GM21381 (cell line): ENCODE data around the gene PDE8B.
"Not testable (repeated sequence)": the region's sequence is repeated elsewhere in the genome, so short reads cannot be mapped to it uniquely, and the experiment has no call there.

Source experiments
- ATAC-seq: cut with Tn5 transposase; IDR thresholded peaks from one replicate; pipeline ENCODE4 v1.9.1; 2021; ENCODE audit warnings: mild to moderate bottlenecking, moderate library complexity; ENCODE audit not compliant: unreplicated experiment

Gene PDE8B

DNA sequence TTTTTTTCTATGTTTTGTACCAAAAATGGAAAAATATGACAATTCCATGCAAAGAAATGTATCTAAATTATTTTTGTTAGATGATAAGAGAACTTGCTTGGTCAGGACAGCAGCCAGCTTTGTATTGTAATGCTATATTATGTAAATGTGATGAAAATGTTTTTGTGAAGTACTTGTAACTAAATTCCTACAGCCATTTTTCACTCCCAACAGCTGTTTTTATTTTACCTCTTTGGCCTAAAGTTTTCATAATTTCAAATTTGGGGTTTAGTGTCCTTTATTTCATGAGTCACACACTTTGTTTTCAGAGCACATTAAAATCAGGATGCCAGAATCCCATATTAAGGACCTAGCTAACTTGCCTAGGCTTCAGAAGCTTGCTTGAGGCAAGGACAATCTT is 217.5 kb downstream of the PDE8B start:
- no peak for ATAC-seq

- no peak for ATAC-seq
Measured at GRCh38 chr5:77428526-77428925, 218.0 kb downstream of the PDE8B start.

DNA sequence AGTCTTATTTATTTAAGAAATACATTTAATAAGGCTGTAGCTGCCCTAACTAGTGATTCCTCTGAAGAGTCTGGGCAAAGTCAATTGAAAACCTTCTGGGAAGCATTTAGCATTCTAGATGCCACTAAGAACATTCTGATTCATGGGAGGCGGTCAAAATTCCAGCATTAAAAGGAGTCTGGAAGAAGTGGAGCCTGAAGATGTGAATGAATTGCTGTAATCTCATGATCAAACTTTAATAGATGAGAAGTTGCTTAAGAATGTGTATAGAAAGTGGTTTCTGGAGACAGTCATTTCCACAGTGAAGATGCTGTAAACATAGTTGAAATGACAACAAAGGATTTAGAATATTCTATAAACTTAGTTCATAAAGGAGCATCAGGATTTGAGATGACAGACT is 220.2 kb downstream of the PDE8B start:
- ATAC-seq = no peak

DNA sequence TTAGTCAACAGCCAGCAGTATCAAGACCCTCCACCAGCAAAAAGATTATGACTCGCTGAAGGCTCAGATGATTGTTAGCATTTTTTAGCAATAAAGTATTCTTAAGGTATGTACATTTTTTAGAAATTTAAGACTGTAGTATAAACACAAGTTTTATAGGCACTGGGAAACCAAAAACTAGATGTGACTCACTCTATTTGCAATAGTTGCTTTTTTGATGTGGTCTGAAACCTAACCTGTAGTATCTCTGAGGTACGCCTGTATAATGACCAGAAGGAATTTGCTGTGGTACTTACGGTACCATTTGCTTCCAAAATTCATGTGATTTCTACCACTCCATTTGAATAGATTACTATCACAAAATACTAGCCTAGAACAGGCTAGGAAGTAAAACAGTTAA is 220.8 kb downstream of the PDE8B start:
- ATAC-seq = no peak

- no peak for ATAC-seq
Measured at GRCh38 chr5:77431719-77432118, 221.2 kb downstream of the PDE8B start.

DNA sequence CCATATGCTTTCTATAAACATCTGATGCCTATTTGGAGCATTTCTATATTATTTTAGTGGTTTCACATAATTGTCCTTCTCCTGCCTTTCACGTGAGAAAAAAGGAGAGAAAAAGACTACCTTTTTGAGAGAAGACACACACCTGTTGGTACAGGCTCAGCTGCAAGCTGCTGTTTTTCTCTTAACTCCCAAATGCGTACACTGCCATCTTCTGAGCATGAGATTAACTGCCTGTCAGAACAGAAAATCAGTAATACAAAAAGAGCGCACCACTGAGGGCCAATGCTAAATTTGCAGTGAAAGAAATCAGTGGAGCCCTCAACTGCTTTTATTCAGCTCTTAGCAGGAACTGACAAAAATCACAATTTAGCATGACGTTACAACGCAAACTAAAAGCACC is 226.7 kb downstream of the PDE8B start:
- ATAC-seq = no peak

DNA sequence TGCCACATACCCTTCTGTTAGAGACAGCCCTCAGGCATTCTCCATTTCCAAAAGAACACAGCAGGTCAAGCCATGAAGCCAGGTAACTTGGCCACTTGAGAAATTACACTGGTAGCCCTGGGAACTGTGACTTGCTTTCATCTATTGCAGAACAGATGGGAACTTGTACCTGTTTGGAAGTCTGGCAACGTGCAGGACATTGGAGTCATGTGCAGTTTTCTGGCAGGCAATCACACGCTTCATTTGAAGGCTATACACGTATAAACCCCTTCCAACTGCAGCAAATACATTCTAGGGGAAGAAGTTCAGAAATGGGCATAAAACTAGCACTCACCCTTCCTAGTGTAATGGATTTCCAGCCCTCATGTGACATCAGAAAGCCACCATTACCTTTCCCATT is 227.6 kb downstream of the PDE8B start:
- ATAC-seq = no peak

- ATAC-seq = no peak
Measured at GRCh38 chr5:77443670-77444069, 233.2 kb downstream of the PDE8B start.

DNA sequence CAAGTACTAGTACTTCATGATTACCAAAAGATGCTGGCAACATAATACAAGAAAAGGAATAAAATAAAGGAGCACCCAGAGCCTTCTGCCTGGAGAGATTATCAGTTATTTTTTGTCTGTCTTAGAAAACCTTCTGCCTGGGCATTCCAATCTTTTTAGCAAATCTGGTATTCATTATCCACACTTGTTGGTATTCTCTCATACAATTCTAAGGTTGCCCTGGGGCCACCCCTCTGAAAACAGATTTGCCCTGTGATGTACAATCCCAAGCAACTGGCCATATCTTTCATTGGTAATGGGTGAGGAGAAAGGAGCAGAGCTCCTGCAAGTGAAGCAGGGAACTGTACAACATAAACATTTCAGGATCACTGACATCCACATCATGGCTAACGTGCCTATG is 233.9 kb downstream of the PDE8B start:
- no peak for ATAC-seq

- no peak for ATAC-seq
Measured at GRCh38 chr5:77448831-77449230, 238.4 kb downstream of the PDE8B start.

DNA sequence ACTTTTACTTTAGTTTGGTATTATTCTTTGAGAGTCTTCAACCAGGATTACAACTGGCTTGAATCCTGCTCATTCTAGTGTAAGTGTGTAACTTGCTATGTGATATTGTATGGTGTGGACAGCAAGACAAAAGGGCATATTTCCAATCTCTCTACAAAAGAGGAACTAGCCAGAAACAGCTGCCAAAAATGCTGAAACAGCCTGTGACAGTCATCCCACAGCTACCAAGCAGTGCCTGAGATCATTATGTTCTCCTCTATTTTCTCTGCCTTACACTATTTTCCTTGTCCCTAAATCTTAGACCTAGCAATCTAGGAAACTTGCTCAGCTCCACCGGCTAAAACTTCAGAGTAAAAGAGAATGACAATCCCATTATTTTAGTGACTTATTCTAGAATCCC is 238.8 kb downstream of the PDE8B start:
- ATAC-seq = no peak

DNA sequence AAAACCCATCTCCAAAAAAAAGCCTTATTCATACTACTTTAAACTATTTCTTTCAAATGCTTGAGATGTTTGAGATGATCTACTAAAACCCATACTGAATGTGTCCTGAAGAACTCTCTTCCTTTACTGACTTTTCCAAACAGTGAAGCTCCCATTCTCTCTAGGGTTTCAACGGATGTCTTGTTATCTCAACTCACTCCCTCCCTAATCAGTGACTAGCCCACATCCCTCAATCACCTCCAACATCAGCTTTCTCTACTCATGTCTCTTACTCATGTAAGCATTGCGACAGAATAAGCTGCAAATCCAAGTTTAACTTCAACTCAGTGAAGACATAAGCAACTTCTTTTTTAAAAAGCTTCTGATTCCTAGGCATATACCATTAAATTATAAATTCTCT is 239.5 kb downstream of the PDE8B start:
- no peak for ATAC-seq

DNA sequence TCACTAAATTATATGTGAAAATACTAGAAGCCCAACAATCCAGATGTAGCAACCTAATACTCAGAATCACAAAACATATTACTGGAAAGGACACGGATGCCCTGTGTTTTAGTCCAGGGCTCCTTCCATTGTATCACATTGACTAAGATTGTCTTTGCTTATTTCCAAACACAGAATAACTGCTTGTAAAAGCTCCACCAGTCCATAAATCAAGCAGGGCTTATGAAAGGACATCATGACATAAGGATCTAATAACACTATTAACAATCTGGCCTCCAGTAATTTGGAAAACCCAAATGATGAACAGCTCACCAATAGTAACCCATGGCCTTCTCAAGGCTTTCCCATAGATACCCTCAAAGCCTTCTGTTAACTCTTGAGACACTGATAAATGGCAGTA is 241.9 kb downstream of the PDE8B start:
- no peak for ATAC-seq

DNA sequence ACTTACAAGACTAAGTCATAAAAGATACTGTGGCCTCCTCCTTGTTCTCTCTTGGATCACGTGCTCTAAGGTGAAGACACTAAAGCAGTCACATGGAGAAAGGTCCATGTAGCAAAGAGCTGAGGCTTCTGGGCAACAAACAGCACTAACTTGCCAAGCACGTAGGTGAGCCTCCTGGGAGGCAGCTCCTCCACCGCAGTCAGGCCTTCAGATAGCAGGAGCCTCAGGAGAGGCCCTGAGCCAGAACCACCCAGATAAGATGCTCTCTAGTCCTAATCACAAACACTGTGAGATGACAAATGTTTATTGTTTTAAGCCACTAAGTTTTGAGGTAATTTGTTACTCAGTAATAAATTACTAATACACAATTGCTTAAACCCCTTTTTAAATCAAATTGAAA is 243.6 kb downstream of the PDE8B start:
- no peak for ATAC-seq

GRCh38 chr5:77461287-77461686 is 250.8 kb downstream of the PDE8B start:
- no peak for ATAC-seq

DNA sequence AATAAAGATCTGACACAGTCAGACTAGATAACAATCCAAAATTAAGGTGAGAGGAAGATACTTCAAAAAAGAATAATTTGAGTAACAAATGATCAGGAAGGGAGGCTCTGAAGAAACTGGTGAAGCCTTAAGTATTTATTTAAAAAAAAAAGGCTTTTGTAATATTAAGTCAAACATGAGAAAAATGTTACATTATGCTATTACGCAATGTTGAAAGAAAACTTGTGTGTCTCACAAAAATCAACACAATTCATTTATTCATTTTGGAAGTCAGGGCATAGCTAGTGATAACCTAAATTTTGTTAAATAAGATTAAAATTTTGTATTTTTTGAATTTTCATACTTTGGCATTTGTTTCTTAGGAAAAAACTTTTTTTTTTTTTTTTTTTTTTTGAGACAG is 253.4 kb downstream of the PDE8B start:
- no peak for ATAC-seq

DNA sequence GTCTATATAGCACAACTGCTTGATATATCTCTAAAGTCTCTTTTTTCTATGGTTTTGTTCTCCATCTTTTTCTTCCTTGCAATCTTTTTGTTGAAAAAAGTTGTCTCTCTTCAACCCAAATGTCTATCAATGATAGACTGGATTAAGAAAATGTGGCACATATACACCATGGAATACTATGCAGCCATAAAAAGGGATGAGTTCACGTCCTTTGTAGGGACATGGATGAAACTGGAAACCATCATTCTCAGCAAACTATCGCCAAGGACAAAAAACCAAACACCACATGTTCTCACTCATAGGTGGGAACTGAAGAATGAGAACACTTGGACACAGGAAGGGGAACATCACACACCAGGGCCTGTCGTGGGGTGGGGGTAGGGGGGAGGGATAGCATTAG is 258.4 kb downstream of the PDE8B start:
- ATAC-seq = not testable (repeated sequence)

- ATAC-seq = not testable (repeated sequence)
Measured at GRCh38 chr5:77475041-77475440, 264.6 kb downstream of the PDE8B start.
